Osteoblast (primary cell): Measurements from ENCODE around the gene MYO1F. TPM values are rescaled to one million over a fixed set of nuclear protein-coding genes. Genes with fewer than 3 reads are reported as not detected.

ENCODE experiments used
- DNase-seq: peaks from one replicate; pipeline ENCODE4 v3.0.0; 2011; ENCODE audit warnings: low spot score, mixed read lengths; ENCODE audit not compliant: insufficient read length; ENCODE audit errors: missing footprints
- H2AFZ ChIP-seq: 2 replicates; pipeline ENCODE4 v1.6.0; 2011; ENCODE audit warnings: mild to moderate bottlenecking, low read length
- H3K27ac ChIP-seq: 2 replicates; pipeline ENCODE4 v1.5.1; 2011; ENCODE audit warnings: mild to moderate bottlenecking, low read depth, low read length, moderate library complexity
- H3K27me3 ChIP-seq: 2 replicates; pipeline ENCODE4 v1.6.0; 2012; ENCODE audit warnings: mild to moderate bottlenecking, control low read depth, inconsistent platforms, low read length, moderate library complexity; ENCODE audit not compliant: insufficient read depth
- H3K36me3 ChIP-seq: 2 replicates; pipeline ENCODE4 v1.5.1; 2011; ENCODE audit warnings: mild to moderate bottlenecking, low read length, control low read depth, moderate library complexity; ENCODE audit not compliant: insufficient read depth
- H3K4me1 ChIP-seq: 2 replicates; pipeline ENCODE4 v1.5.1; 2011; ENCODE audit warnings: mild to moderate bottlenecking, low read length, control low read depth, moderate library complexity; ENCODE audit not compliant: insufficient read depth
- H3K4me2 ChIP-seq: 2 replicates; pipeline ENCODE4 v1.6.0; 2011; ENCODE audit warnings: mild to moderate bottlenecking, low read length; ENCODE audit not compliant: insufficient read depth
- H3K4me3 ChIP-seq: fragments of 200-600 bp; sonication (generic); 3 replicates; pipeline ENCODE4 v1.5.1; 2012; ENCODE audit warnings: mild to moderate bottlenecking, low read length, inconsistent platforms; ENCODE audit not compliant: insufficient read depth
- H3K79me2 ChIP-seq: 2 replicates; pipeline ENCODE4 v1.6.0; 2012; ENCODE audit warnings: mild to moderate bottlenecking, low read length, control low read depth, inconsistent platforms; ENCODE audit not compliant: insufficient read depth
- H3K9me3 ChIP-seq: 2 replicates; pipeline ENCODE4 v1.5.1; 2011; ENCODE audit warnings: low read depth, low read length, control low read depth
- H4K20me1 ChIP-seq: 2 replicates; pipeline ENCODE4 v1.6.0; 2012; ENCODE audit warnings: mild to moderate bottlenecking, low read length, control low read depth; ENCODE audit not compliant: insufficient read depth
- total RNA-seq: library from RNA; depleted of rRNA; stranded (reverse); fragments of >200 nt; gene quantifications from 2 replicates; pipeline ENCODE4 v1.2.3, GENCODE V29; 2012
- TF ChIP-seq, protein P1 (sequence below): IDR thresholded peaks from 2 replicates; pipeline ENCODE4 v1.5.1; 2011; ENCODE audit warnings: mild to moderate bottlenecking, low read depth, low read length, moderate library complexity; ENCODE audit errors: extremely low read depth

The MYO1F gene
- total RNA-seq, 1 donor: 0.72 TPM

DNA sequence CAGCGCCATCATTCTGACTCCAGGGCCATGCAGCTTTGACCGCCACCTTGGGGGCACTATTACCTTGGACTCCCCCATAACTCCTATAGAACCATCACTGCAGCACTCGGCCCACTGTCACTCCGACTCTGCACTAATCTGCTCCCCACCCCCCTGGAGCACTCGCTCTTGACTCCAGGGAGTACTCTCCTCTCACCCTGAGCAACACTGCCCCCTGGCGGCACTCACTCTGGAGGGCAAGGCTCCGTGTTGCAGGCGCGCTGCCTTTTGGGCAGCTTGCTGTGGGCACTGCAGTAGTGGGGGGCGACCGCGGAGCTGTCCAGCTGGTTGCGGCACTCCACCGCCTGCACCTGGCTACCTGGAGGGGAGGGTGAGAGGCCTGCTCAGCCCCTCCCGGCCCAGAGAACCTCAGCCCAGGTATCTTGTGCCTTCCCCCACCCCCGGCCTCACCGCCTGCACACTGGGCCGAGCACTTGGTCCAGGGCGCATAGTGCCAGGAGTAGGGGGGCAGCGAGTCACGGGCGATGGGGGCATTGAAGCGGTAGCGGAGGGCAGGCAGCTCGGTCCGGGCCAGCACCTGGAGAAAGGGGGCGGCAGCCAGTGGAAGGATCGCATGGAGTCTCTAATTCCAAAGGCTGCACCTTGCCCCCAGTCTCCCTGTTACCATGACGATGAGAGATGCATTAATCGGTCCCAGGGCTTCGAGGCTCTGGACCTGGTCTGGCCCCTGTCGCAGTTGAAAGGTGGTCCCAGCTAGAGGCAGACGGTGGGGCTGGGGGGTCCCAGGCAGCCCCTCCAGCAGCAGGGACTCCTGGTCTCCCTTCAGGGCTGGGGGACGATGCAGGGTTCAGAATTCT lies 8.9 kb upstream of the MYO1F start:
- H3K4me2 ChIP-seq: no peak overlapping the region
- no peaks in the 10 kb centered on the region for H4K20me1 ChIP-seq
- H3K36me3 ChIP-seq: no peaks in the 10 kb centered on the region
- no peak overlapping the region for H2AFZ ChIP-seq
- peak; percentile 87 for DNase-seq
- H3K9me3 ChIP-seq: no peaks in the 10 kb centered on the region
- H3K79me2 ChIP-seq: no peaks in the 10 kb centered on the region
- no peak overlapping the region for H3K27ac ChIP-seq
- H3K27me3 ChIP-seq: no peaks in the 10 kb centered on the region
- no peak overlapping the region for H3K4me3 ChIP-seq
- H3K4me1 ChIP-seq: no peaks in the 10 kb centered on the region
- TF ChIP-seq, protein P1, sequence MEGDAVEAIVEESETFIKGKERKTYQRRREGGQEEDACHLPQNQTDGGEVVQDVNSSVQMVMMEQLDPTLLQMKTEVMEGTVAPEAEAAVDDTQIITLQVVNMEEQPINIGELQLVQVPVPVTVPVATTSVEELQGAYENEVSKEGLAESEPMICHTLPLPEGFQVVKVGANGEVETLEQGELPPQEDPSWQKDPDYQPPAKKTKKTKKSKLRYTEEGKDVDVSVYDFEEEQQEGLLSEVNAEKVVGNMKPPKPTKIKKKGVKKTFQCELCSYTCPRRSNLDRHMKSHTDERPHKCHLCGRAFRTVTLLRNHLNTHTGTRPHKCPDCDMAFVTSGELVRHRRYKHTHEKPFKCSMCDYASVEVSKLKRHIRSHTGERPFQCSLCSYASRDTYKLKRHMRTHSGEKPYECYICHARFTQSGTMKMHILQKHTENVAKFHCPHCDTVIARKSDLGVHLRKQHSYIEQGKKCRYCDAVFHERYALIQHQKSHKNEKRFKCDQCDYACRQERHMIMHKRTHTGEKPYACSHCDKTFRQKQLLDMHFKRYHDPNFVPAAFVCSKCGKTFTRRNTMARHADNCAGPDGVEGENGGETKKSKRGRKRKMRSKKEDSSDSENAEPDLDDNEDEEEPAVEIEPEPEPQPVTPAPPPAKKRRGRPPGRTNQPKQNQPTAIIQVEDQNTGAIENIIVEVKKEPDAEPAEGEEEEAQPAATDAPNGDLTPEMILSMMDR: peak; percentile 42

DNA sequence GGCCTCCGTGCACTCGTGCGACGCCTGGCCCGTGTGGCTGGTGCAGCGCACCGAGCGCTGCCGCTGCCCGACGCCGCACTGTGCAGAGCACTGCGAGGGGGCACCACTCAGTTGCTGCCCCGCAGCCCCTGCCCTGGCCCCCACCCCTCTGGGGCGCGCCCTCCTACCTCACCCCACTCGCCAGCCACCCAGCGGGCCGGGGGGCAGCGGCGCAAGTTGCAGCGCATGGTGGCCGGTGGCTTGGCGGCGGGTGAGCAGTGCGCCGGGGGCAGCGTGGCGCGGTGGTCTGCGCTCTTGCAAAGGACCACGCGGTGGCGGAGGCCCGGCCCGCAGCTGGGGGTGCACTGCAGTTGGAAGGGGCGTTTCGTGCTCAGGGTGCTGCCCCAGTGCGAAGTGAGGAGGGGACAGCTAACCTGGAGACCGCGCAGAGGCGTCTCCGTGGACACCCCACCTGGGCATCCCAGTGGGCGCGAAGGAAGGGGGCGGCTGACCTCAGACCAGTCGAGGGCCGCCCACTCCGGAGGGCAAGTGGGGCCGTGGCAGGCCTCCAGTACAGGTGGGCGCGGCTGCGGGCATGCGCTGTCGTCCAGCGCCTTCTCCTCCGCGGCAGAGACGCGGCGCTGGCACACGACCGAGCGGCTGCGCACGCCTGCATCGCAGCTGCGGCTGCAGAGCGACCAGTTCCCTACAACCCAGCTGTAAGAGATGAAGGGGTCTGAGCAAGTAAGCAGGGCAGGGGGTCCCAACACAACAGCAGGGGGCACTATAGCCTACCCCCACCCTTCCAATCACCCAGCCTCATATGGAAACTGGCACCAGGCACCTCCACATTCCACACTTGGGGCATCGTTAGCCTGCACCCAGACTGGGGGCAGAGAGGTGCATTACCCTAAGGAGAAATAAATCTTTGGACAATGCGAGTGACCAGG lies 8.0 kb upstream of the MYO1F start:
- H3K36me3 ChIP-seq: no peaks in the 10 kb centered on the region
- H4K20me1 ChIP-seq: no peaks in the 10 kb centered on the region
- DNase-seq: peak; percentile 62
- TF ChIP-seq, protein P1: no peak
- no peak overlapping the region for H3K4me2 ChIP-seq
- no peaks in the 10 kb centered on the region for H3K9me3 ChIP-seq
- no peaks in the 10 kb centered on the region for H3K4me1 ChIP-seq
- no peaks in the 10 kb centered on the region for H3K27me3 ChIP-seq
- H3K79me2 ChIP-seq: no peaks in the 10 kb centered on the region
- H3K27ac ChIP-seq: no peak overlapping the region
- no peak overlapping the region for H2AFZ ChIP-seq
- no peak overlapping the region for H3K4me3 ChIP-seq

DNA sequence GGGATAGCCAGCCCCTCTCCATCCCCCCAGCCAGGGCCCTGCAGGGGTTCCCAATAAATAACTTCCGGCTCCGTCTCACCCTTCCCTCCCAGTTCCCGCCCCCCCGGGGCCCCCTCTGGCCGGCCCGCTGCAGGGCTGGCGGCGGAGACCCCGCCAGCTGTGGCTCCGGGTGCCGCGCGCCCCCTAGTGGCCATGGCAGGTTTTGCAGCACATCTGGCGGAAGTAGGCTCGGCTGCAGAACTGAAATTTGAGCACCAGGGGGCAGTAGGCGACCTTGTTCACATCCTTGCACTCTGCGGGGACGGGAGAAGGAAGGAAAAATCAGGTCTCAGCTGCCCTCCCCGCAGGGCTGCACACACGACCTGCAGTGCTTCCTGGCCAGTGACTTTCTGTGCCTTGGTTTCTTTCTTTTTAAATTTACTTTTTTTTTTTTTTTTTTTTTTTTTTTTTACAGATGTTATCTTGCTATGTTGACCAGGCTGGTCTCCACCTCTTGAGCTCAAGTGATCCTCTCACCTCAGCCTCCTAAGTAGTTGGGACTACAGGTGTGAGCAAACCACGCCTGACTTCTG lies 3.6 kb upstream of the MYO1F start:
- Histone ChIP-seq H4K20me1 (no peaks in the 10 kb centered on the region), H2AFZ (no peak overlapping the region), H3K4me2 (no peak overlapping the region), H3K27ac (no peak overlapping the region), H3K36me3 (no peaks in the 10 kb centered on the region), H3K27me3 (peaks cover 3% of the 10 kb centered on the region), H3K9me3 (no peaks in the 10 kb centered on the region), H3K79me2 (no peaks in the 10 kb centered on the region), H3K4me1 (no peaks in the 10 kb centered on the region), H3K4me3 (no peak overlapping the region)
- DNase-seq: peak; percentile 96
- TF ChIP-seq, protein P1: peak; percentile 98
